ENCODE data around the gene FRMPD4.
A peak's percentile ranks its signal among the peaks of the same experiment; 100 is the strongest.
"Not testable (repeated sequence)": the region's sequence is repeated elsewhere in the genome, so short reads cannot be mapped to it uniquely, and the experiment has no call there.

The FRMPD4 gene

DNA sequence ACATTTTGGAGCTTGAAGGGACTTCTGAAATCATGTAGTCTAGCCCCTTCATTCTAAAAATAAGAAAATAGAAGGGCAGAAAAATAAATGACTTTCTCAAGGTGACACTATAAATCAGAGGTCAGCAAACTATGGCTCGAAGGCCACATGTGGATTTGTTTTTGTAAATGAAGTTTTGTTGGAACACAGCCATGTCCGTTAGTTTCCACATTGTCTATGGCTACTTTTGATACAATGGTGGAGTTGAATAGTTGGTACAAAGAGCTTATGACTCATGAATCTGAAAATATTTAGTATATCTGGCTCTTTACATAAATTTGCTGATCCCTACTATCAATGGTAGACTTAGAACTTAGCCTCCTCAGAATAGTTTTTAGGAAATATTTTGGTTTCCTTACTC is 350.5 kb downstream of the FRMPD4 start:
- TF ChIP-seq JUND (IDR thresholded peaks at IDR 0.05; ENCODE audit: low read depth): no peak
- in situ Hi-C loops (cut with HindIII; ENCODE audit: low pct_unique_long_range_greater_than_20kb, low sequenced_read_pairs): no loop called here

DNA sequence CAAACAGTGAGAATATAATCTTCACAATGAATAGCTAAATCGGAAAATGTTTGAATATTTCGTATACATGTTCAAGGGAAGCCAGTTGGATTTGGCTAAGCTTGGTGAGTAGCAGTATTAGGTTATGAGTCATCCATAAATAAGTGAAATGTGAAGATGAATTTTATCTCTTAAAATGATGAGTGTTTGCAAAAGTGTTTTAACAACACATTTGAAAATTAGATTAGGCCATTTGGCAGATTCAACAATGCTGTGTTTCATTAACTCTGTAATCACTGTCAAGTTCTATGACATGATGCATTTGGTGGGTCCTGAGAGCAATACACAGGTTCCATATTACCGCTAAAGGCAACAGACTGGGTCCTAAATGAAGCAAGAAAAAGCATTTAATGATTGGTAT is 351.1 kb downstream of the FRMPD4 start:
- in situ Hi-C loops (cut with HindIII; ENCODE audit: low pct_unique_long_range_greater_than_20kb, low sequenced_read_pairs): no loop called here
- no peak for TF ChIP-seq JUND (IDR thresholded peaks at IDR 0.05; ENCODE audit: low read depth)
- DNase-seq (ENCODE audit: low read depth in 1 of 2, low spot score in 1 of 2): no peak

More for the DNA sequence above, 350.5 kb downstream of the FRMPD4 start:
- DNase-seq (ENCODE audit: low read depth in 1 of 2, low spot score in 1 of 2): no peak

GRCh38 chrX:12494400-12495138 is 356.3 kb downstream of the FRMPD4 start:
- no peak for DNase-seq (ENCODE audit: low read depth in 1 of 2, low spot score in 1 of 2)
- in situ Hi-C loops (cut with HindIII; ENCODE audit: low pct_unique_long_range_greater_than_20kb, low sequenced_read_pairs): no loop called here
- TF ChIP-seq JUND (IDR thresholded peaks at IDR 0.05; ENCODE audit: low read depth): no peak

DNA sequence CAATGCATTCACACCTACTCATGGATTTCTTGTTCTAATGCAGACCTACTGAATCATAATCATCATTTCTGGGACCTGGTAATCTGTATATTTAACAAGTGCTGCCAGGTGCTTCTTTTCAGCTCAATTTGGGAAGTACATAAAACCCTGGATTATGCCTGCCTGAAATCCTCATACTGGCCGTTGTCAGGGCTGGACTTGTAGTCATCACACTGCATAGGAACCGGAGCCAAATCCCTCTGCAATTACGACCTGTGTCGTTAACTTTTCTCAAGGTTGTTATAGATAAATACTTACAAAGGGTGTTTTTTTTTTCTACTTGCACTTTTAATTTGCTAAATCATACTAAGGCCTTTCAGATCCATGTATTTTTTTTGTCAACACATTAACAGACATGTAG is 358.1 kb downstream of the FRMPD4 start:
- in situ Hi-C loops (cut with HindIII; ENCODE audit: low pct_unique_long_range_greater_than_20kb, low sequenced_read_pairs): no loop called here
- DNase-seq (ENCODE audit: low read depth in 1 of 2, low spot score in 1 of 2): no peak

DNA sequence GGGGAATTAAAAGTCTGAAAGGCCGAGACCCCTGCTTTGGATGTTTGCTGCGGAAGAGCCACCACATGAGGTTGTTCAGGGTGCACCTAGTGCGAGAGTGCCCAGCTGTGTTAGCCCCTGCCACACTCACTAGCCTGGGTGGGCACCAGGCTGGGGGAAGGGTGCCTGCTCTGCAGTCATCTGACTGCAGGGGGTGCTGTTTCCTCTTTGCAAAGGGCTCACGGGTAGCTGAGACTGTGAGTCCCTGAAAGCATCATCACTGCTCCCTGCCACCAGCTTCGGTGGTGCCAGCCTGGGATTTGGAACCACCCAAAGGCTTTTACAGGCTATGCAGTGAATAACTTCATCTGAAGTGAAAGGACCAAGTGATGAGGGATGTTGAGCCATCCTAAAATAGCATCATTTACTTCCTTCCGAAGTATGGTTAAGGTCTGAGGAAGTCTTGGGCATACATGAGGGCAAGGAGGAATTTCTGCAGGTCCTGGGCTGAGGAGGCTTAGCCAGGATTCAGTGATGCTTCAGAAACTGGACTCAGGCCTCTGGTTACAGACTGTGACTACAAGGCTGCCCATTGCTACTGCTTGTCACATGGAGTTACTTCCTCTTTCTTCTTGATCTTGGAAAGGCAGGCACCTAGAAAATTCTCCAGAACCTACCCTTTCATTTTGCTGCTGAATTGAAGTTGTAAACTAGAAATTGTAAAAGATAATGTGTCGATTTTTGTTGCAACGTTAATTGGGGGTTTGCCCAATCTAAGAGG is 359.7 kb downstream of the FRMPD4 start:
- no peak for TF ChIP-seq JUND (IDR thresholded peaks at IDR 0.05; ENCODE audit: low read depth)
- DNase-seq (ENCODE audit: low read depth in 1 of 2, low spot score in 1 of 2): no peak

More for the DNA sequence above, 358.1 kb downstream of the FRMPD4 start:
- TF ChIP-seq JUND (IDR thresholded peaks at IDR 0.05; ENCODE audit: low read depth): no peak

GRCh38 chrX:12505127-12505526 is 366.9 kb downstream of the FRMPD4 start:
- DNase-seq (ENCODE audit: low read depth in 1 of 2, low spot score in 1 of 2): no peak
- in situ Hi-C loops (cut with HindIII; ENCODE audit: low pct_unique_long_range_greater_than_20kb, low sequenced_read_pairs): no loop called here
- no peak for TF ChIP-seq JUND (IDR thresholded peaks at IDR 0.05; ENCODE audit: low read depth)

More for the DNA sequence above, 359.7 kb downstream of the FRMPD4 start:
- in situ Hi-C loops (cut with HindIII; ENCODE audit: low pct_unique_long_range_greater_than_20kb, low sequenced_read_pairs): no loop called here

GRCh38 chrX:12515384-12515783 is 377.1 kb downstream of the FRMPD4 start:
- in situ Hi-C loops (cut with HindIII; ENCODE audit: low pct_unique_long_range_greater_than_20kb, low sequenced_read_pairs); DNase-seq (ENCODE audit: low read depth in 1 of 2, low spot score in 1 of 2): not testable (repeated sequence)

- in situ Hi-C loops (cut with HindIII; ENCODE audit: low pct_unique_long_range_greater_than_20kb, low sequenced_read_pairs): no loop called here
- no peak for DNase-seq (ENCODE audit: low read depth in 1 of 2, low spot score in 1 of 2)
- no peak for TF ChIP-seq JUND (IDR thresholded peaks at IDR 0.05; ENCODE audit: low read depth)
Observed at GRCh38 chrX:12526306-12526705, 388.0 kb downstream of the FRMPD4 start.

- in situ Hi-C loops (cut with HindIII; ENCODE audit: low pct_unique_long_range_greater_than_20kb, low sequenced_read_pairs); DNase-seq (ENCODE audit: low read depth in 1 of 2, low spot score in 1 of 2): not testable (repeated sequence)
Observed at GRCh38 chrX:12538096-12538495, 399.8 kb downstream of the FRMPD4 start.

DNA sequence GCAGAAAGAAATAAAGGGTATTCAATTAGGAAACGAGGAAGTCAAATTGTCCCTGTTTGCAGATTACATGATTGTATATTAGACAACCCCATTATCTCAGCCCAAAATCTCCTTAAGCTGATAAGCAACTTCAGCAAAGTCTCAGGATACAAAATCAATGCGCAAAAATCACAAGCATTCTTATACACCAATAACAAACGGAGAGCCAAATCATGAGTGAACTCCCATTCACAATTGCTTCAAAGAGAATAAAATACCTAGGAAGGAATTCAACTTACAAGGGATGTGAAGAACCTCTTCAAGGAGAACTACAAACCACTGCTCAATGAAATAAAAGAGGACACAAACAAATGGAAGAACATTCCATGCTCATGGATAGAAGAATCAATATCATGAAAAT is 404.0 kb downstream of the FRMPD4 start:
- DNase-seq (ENCODE audit: low read depth in 1 of 2, low spot score in 1 of 2); in situ Hi-C loops (cut with HindIII; ENCODE audit: low pct_unique_long_range_greater_than_20kb, low sequenced_read_pairs): not testable (repeated sequence)

- no peak for TF ChIP-seq JUND (IDR thresholded peaks at IDR 0.05; ENCODE audit: low read depth)
- DNase-seq (ENCODE audit: low read depth in 1 of 2, low spot score in 1 of 2): no peak
- in situ Hi-C loops (cut with HindIII; ENCODE audit: low pct_unique_long_range_greater_than_20kb, low sequenced_read_pairs): no loop called here
Observed at GRCh38 chrX:12548341-12548740, 410.1 kb downstream of the FRMPD4 start.

DNA sequence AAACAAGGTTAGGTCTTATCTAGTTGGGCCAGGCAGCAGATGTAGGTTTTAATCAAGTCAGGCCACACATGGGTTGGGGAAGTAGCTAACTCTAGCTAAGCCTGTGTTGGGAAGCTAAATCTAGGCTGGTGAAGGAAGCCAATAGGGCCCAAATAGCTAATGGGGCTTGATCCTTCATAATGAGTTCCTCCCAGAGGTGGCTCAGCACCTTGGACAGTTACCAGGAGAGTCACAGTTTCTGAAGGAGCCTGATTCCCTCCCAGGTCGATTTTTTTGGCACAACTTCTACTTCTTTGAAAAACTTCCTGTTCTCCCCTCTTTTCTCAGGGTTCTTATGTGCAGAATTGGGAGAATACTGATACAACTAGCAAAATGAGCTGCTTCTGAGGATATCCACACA is 410.5 kb downstream of the FRMPD4 start:
- in situ Hi-C loops (cut with HindIII; ENCODE audit: low pct_unique_long_range_greater_than_20kb, low sequenced_read_pairs): no loop called here
- TF ChIP-seq JUND (IDR thresholded peaks at IDR 0.05; ENCODE audit: low read depth): no peak
- DNase-seq (ENCODE audit: low read depth in 1 of 2, low spot score in 1 of 2): peak; percentile 10 to 69

DNA sequence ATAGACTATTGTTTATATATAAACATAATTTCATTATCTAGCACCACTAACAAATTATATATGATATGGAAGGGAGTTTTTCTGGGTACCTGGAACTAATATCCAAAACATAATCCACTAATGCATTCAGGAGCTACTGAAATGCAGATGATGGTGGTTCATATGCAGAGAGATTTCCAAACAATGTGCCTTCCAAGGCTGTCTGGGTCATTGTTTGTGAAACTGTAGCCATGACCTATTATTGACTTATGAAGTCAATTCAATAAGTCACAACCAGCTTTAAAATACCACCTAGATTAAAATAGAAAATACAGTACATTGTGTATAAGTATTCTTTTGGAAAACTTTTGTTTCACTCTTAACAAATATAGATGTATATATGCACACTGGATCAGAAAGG is 415.9 kb downstream of the FRMPD4 start:
- no peak for DNase-seq (ENCODE audit: low read depth in 1 of 2, low spot score in 1 of 2)
- TF ChIP-seq JUND (IDR thresholded peaks at IDR 0.05; ENCODE audit: low read depth): no peak
- in situ Hi-C loops (cut with HindIII; ENCODE audit: low pct_unique_long_range_greater_than_20kb, low sequenced_read_pairs): no loop called here
